K562 (cell line): ENCODE measurements around the gene SARS2. TPM values are rescaled to one million over a fixed set of nuclear protein-coding genes. Genes with fewer than 3 reads are reported as not detected.

ENCODE experiments used
- ATAC-seq: fragments of 200-7000 bp; cut with Tn5 transposase; 3 replicates; pipeline ENCODE4 v1.9.1; 2020; ENCODE audit warnings: moderate library complexity
- BruUV-seq: library from RNA; stranded (reverse); fragments of 400-500 nt; replicated peaks from 2 replicates; lab custom pipeline; 2021; lab: Mats Ljungman, UMichigan
- CTCF ChIA-PET: fragments of 300-600 bp; formaldehyde crosslinking; extraction: SDS; loops from one replicate; lab custom pipeline; 2021; ENCODE audit warnings: low intra/inter-chr PET ratio; lab: Yijun Ruan, JAX
- POLR2A ChIA-PET: fragments of 300-600, 350-650 bp; sonication (Branson Sonifier 250); formaldehyde crosslinking; extraction: SDS; loops from one replicate; lab custom pipeline; 2021; ENCODE audit warnings: antibody characterized with exemption, inconsistent platforms; lab: Yijun Ruan, JAX
- DNase-seq, 4 experiments: peaks; one replicate each; pipeline versions ENCODE4 v3.0.0 to v3.0.0-alpha.2; 2011 to 2018; ENCODE audit warnings: low spot score in 3 of 4, mixed read lengths in 3 of 4; ENCODE audit errors: extremely low read depth in 1 of 4
- FAIRE-seq: peaks from 2 replicates; lab custom pipeline; 2011; peaks lifted over from hg19 to GRCh38; lab: Jason Lieb, UNC
- H2AFZ ChIP-seq: 2 replicates; pipeline ENCODE4 v1.6.0; 2011; ENCODE audit warnings: low read depth, low read length, control low read depth, inconsistent platforms
- H3K27ac ChIP-seq: fragments of 200-600 bp; 3 replicates; pipeline ENCODE4 v1.8.0; 2011; ENCODE audit warnings: low read depth, mild to moderate bottlenecking, control low read depth, inconsistent platforms, low read length, moderate library complexity, mixed read lengths; ENCODE audit errors: extremely low read depth
- H3K27me3 ChIP-seq, 2 experiments: fragments of 300-600 bp in 1 of 2; 2 replicates in 1 of 2; 3 replicates in 1 of 2; pipeline versions ENCODE4 v1.6.0 to v1.8.0; 2011; ENCODE audit warnings: inconsistent platforms in 2 of 2, low read length in 2 of 2, mild to moderate bottlenecking in 1 of 2, mixed read lengths in 1 of 2, moderate library complexity in 1 of 2; ENCODE audit not compliant: control insufficient read depth in 2 of 2, insufficient read depth in 2 of 2
- H3K36me3 ChIP-seq: fragments of 300-600 bp; 3 replicates; pipeline ENCODE4 v1.8.0; 2011; ENCODE audit warnings: mild to moderate bottlenecking, low read length, inconsistent platforms; ENCODE audit not compliant: control insufficient read depth, insufficient read depth
- H3K4me1 ChIP-seq, 2 experiments: fragments of 200-600 bp in 1 of 2; replicated peaks in 1 of 2; 2 replicates in 1 of 2; 3 replicates in 1 of 2; pipeline versions ENCODE4 v1.5.1 to v1.8.0; 2011; ENCODE audit warnings: inconsistent platforms in 2 of 2, low read length in 2 of 2, mild to moderate bottlenecking in 1 of 2, mixed read lengths in 1 of 2, moderate library complexity in 1 of 2; ENCODE audit not compliant: control insufficient read depth in 2 of 2, insufficient read depth in 2 of 2
- H3K4me2 ChIP-seq: 2 replicates; pipeline ENCODE4 v1.6.1; 2011; ENCODE audit warnings: low read length, control low read depth, inconsistent platforms, mixed read lengths; ENCODE audit not compliant: insufficient read depth
- H3K4me3 ChIP-seq: fragments of 200-600 bp; sonication (generic), shearing (Covaris generic); 2 replicates; pipeline ENCODE4 v1.5.1; 2016; ENCODE audit warnings: control low read depth, inconsistent platforms
- H3K79me2 ChIP-seq: fragments of 200-600 bp; 3 replicates; pipeline ENCODE4 v1.8.0; 2011; ENCODE audit warnings: low read length, inconsistent platforms; ENCODE audit not compliant: control insufficient read depth, insufficient read depth
- H3K9ac ChIP-seq, 2 experiments: 2 replicates each; pipeline versions ENCODE4 v1.6.0 to v1.6.1; 2011; ENCODE audit warnings: low read depth in 2 of 2, low read length in 2 of 2, control low read depth in 1 of 2, inconsistent platforms in 1 of 2, mild to moderate bottlenecking in 1 of 2, mixed read lengths in 1 of 2; ENCODE audit not compliant: insufficient read depth in 1 of 2
- H3K9me1 ChIP-seq: one replicate; pipeline ENCODE4 v1.6.0; 2011; ENCODE audit warnings: inconsistent platforms, mild to moderate bottlenecking, low read length, moderate library complexity; ENCODE audit not compliant: control insufficient read depth, insufficient read depth
- H3K9me3 ChIP-seq: replicated peaks from 2 replicates; pipeline ENCODE4 v1.5.1; 2011; ENCODE audit warnings: low read depth, low read length, inconsistent platforms; ENCODE audit not compliant: control insufficient read depth, insufficient read depth
- H4K20me1 ChIP-seq: replicated peaks from 2 replicates; pipeline ENCODE4 v1.6.1; 2011; ENCODE audit warnings: low read length, inconsistent platforms, mixed read lengths; ENCODE audit not compliant: control insufficient read depth, insufficient read depth
- CAMTA2 ChIP-seq: fragments of 250-450 bp; sonication (Bioruptor Pico); conservative IDR thresholded peaks from 2 replicates; pipeline ENCODE4 v1.5.1; 2022
- CC2D1A ChIP-seq: fragments of 450-650 bp; IDR thresholded peaks from 2 replicates; pipeline ENCODE4 v1.6.1; 2017; ENCODE audit warnings: mild to moderate bottlenecking
- CEBPB ChIP-seq: fragments of 450-650 bp; IDR thresholded peaks from 2 replicates; pipeline ENCODE4 v1.6.1; 2016; ENCODE audit warnings: missing genetic modification characterization, missing compliant biosample characterization
- HNRNPL ChIP-seq: fragments of 200-400 bp; formaldehyde crosslinking; IDR thresholded peaks from 2 replicates; pipeline ENCODE4 v1.6.1; 2017; ENCODE audit warnings: low read depth, mild to moderate bottlenecking, low read length
- L3MBTL2 ChIP-seq: fragments of 450-650 bp; IDR thresholded peaks from 2 replicates; pipeline ENCODE4 v1.6.1; 2016; ENCODE audit warnings: mild to moderate bottlenecking, moderate library complexity
- MIER1 ChIP-seq: fragments of 450-650 bp; IDR thresholded peaks from 2 replicates; pipeline ENCODE4 v1.6.1; 2016; ENCODE audit warnings: antibody characterized with exemption, mild to moderate bottlenecking, low read depth
- RB1 ChIP-seq: fragments of 450-650 bp; IDR thresholded peaks from 2 replicates; pipeline ENCODE4 v1.6.1; 2017; ENCODE audit warnings: low read depth, mild to moderate bottlenecking
- SIX5 ChIP-seq, 2 experiments: IDR thresholded peaks; 2 replicates each; pipeline ENCODE4 v1.6.1; 2011; ENCODE audit warnings: low read length in 2 of 2, borderline replicate concordance in 1 of 2, low read depth in 1 of 2, mild to moderate bottlenecking in 1 of 2, moderate library complexity in 1 of 2; ENCODE audit not compliant: insufficient read depth in 1 of 2
- SOX6 ChIP-seq: fragments of 450-650 bp; IDR thresholded peaks from 2 replicates; pipeline ENCODE4 v1.6.1; 2014; ENCODE audit warnings: mild to moderate bottlenecking
- ZMIZ1 ChIP-seq, 2 experiments: fragments of 150-350 bp in 1 of 2; IDR thresholded peaks; 2 replicates each; pipeline ENCODE4 v1.6.1; 2012 to 2016; ENCODE audit warnings: low read depth in 2 of 2, low read length in 2 of 2, mild to moderate bottlenecking in 1 of 2, moderate library complexity in 1 of 2
- ZNF232 ChIP-seq: sonication (generic); formaldehyde crosslinking; IDR thresholded peaks from 2 replicates; pipeline ENCODE4 v1.8.0; 2022; ENCODE audit warnings: mild to moderate bottlenecking, missing genetic modification reagents
- WGBS: fragments of 100-300 bp; shearing (Covaris generic); methylation state at CpG from one replicate; pipeline ENCODE4 v1.1.6; 2016; ENCODE audit warnings: low coverage, mixed read lengths; ENCODE audit not compliant: insufficient coverage; ENCODE audit errors: missing lambda C conversion rate; 5-methylcytosine and 5-hydroxymethylcytosine counted together
- in situ Hi-C: fragments of 300-500 bp; cut with MboI; formaldehyde crosslinking; loops from 4 replicates; pipeline ENCODE4 v1.15.0; 2018; ENCODE audit warnings: inconsistent platforms, mixed read lengths
- intact Hi-C: fragments of 100-400 bp; cut with micrococcal nuclease; formaldehyde crosslinking; loops from 2 replicates; pipeline ENCODE4 v1.14.2; 2022
- polyA plus RNA-seq, 8 experiments: library from polyadenylated mRNA; depleted of rRNA in 4 of 8; stranded (reverse) in 5 of 8; unstranded in 3 of 8; fragments of >200 nt; fragmentation: Nextera tagmentation in 2 of 8; fragmentation: Illumina TruSeq in 1 of 8; extraction: Ambion mirVana in 2 of 8; extraction: Trizol in 1 of 8; gene quantifications; 2 replicates each; pipeline versions ENCODE4 v1.2.1 to v1.2.3, GENCODE V29; 2011 to 2014; ENCODE audit warnings: inconsistent platforms in 1 of 8, missing spikeins in 1 of 8
- total RNA-seq, 7 experiments: library from RNA; depleted of rRNA in 6 of 7; stranded (reverse); fragments of >200 nt in 6 of 7; fragmentation: Illumina TruSeq in 2 of 7; extraction: Trizol in 2 of 7; gene quantifications; 2 replicates each; pipeline versions ENCODE4 v1.2.1 to v1.2.3, GENCODE V29; 2011 to 2021; ENCODE audit warnings: low replicate concordance in 1 of 7

Gene SARS2
- total and polyA plus RNA-seq, 9 of the 15 experiments (the other 6 are each of a cell fraction or from before 2014, with no cell fraction given): 3.1 to 59.1 (median 31.7) TPM

GRCh38 chr19:38869160-38869835 lies 61.3 kb downstream of the SARS2 start:
- H3K4me1 ChIP-seq: peaks cover 0 to 32% of the 10 kb centered on the region in 2 experiments; a peak in 3 of 5 replicates
- intact Hi-C loops (no loop called here), in situ Hi-C loops (no loop called here)
- DNase-seq (no peak), ATAC-seq (no peak), FAIRE-seq (no peak)
- no peaks in the 10 kb centered on the region for H4K20me1 ChIP-seq
- no peak overlapping the region for H3K27ac ChIP-seq
- H3K9ac ChIP-seq: no peak overlapping the region
- H3K4me2 ChIP-seq: no peak overlapping the region
- no peaks in the 10 kb centered on the region for H3K27me3 ChIP-seq
- no TSS peak for BruUV-seq
- TF ChIP-seq RB1 (no peak), CC2D1A (no peak), HNRNPL (no peak), CAMTA2 (no peak), L3MBTL2 (no peak), ZMIZ1 (IDR thresholded peaks at IDR 0.05; ENCODE audit: low read depth in 2 of 2, low read length in 2 of 2) (no peak), CEBPB (tag) (no peak), MIER1 (no peak), SOX6 (no peak), ZNF232 (CRISPR knock-in tag) (no peak), SIX5 (IDR thresholded peaks at IDR 0.05; ENCODE audit: borderline replicate concordance in 1 of 2, insufficient read depth in 1 of 2, low read depth in 1 of 2, low read length in 2 of 2) (no peak)
- TF ChIP-seq, all 486 proteins: peak for 0
- WGBS: 87% methylated on average over 28 of the region's 34 CpGs
- Histone ChIP-seq H3K9me3 (no peaks in the 10 kb centered on the region), H3K4me3 (no peak overlapping the region), H3K9me1 (no peaks in the 10 kb centered on the region), H3K79me2 (no peaks in the 10 kb centered on the region), H2AFZ (no peak overlapping the region), H3K36me3 (no peaks in the 10 kb centered on the region)
- CTCF ChIA-PET: no interaction called here
- POLR2A ChIA-PET: interaction anchor here (0.5 to 1.1 kb wide), 2 partner anchors 9 to 22 kb away, joined by 3 read pairs; no protein-coding TSS in a partner anchor
